Suprapubic skin (tissue), 4 donors: Measurements from ENCODE around the gene TOMM6.

Experiments
- CTCF ChIP-seq, 2 donors: fragments of 200-600 bp in 1 of 2; fragments of 450-650 bp in 1 of 2; sonication (generic) in 1 of 2; IDR thresholded peaks; one replicate each; pipeline ENCODE4 v1.5.1; 2016 to 2019; ENCODE audit warnings: antibody characterized with exemption in 2 of 2, mild to moderate bottlenecking in 1 of 2, moderate library complexity in 1 of 2
- POLR2A ChIP-seq, 2 donors: fragments of 450-650 bp; IDR thresholded peaks; one replicate each; pipeline ENCODE4 v1.6.1; 2017; ENCODE audit warnings: antibody characterized with exemption in 2 of 2, mild to moderate bottlenecking in 2 of 2, moderate library complexity in 2 of 2
- POLR2AphosphoS5 ChIP-seq, 3 donors: sonication (generic); formaldehyde crosslinking; IDR thresholded peaks; one replicate each; pipeline ENCODE4 v1.6.1; 2017; ENCODE audit warnings: antibody characterized with exemption in 3 of 3

- TF ChIP-seq POLR2AphosphoS5 (IDR thresholded peaks at IDR 0.05) = no peak
- no peak for TF ChIP-seq CTCF (IDR thresholded peaks at IDR 0.05)
- TF ChIP-seq POLR2A (IDR thresholded peaks at IDR 0.05) = no peak
Measured at GRCh38 chr6:41744236-41744787, 43.2 kb upstream of the TOMM6 start.
